Activated naive CD4-positive, alpha-beta T cell treated with anti-CD3 and anti-CD28 coated beads, Interleukin-2, amount 10 ng/mL, durations not matched to agents 7 days and 5 days (primary cell): Measurements from ENCODE around the gene ARHGDIG.
"Not testable (repeated sequence)": the region's sequence is repeated elsewhere in the genome, so short reads cannot be mapped to it uniquely, and the experiment has no call there.

Source experiments
- CTCF ChIA-PET: fragments of 350-600 bp; sonication (Branson Sonifier 250); formaldehyde crosslinking; loops from one replicate; lab custom pipeline; 2021; ENCODE audit warnings: antibody characterized with exemption; lab: Charles Lee
- DNase-seq: peaks from one replicate; pipeline ENCODE4 v3.0.0-alpha.2; 2020
- H3K27ac Mint-ChIP-seq: one replicate; pipeline ENCODE4 v1.8.0; 2021; ENCODE audit warnings: mild to moderate bottlenecking, moderate library complexity, mixed read lengths
- H3K27me3 Mint-ChIP-seq: one replicate; pipeline ENCODE4 v1.8.0; 2021; ENCODE audit warnings: mild to moderate bottlenecking, mixed read lengths
- H3K36me3 Mint-ChIP-seq: one replicate; pipeline ENCODE4 v1.8.0; 2021; ENCODE audit warnings: mixed read lengths
- H3K4me1 Mint-ChIP-seq: one replicate; pipeline ENCODE4 v1.8.0; 2021; ENCODE audit warnings: mixed read lengths
- H3K4me3 Mint-ChIP-seq: one replicate; pipeline ENCODE4 v1.8.0; 2021; ENCODE audit warnings: mild to moderate bottlenecking, moderate library complexity, mixed read lengths
- H3K9me3 Mint-ChIP-seq: one replicate; pipeline ENCODE4 v1.8.0; 2021; ENCODE audit warnings: mixed read lengths

Gene ARHGDIG

GRCh38 chr16:258091-258490, 22.3 kb upstream of the ARHGDIG start:
- DNase-seq, H3K27me3 Mint-ChIP-seq, H3K27ac Mint-ChIP-seq, CTCF ChIA-PET, H3K9me3 Mint-ChIP-seq, H3K4me3 Mint-ChIP-seq: not testable (repeated sequence)
- Mint-ChIP-seq H3K4me1 (peaks cover 26% of the 10 kb centered on the region), H3K36me3 (peaks cover 17% of the 10 kb centered on the region)

- Mint-ChIP-seq H3K4me3 (no peak overlapping the region), H3K4me1 (peaks cover 17% of the 10 kb centered on the region), H3K27me3 (no peaks in the 10 kb centered on the region), H3K36me3 (peaks cover 16% of the 10 kb centered on the region), H3K27ac (no peak overlapping the region), H3K9me3 (no peaks in the 10 kb centered on the region)
- CTCF ChIA-PET, result no interaction called here
- DNase-seq, result no peak
These were observed 21.2 kb upstream of the ARHGDIG start for GRCh38 chr16:259226-259625.

- Mint-ChIP-seq H3K9me3 (no peaks in the 10 kb centered on the region), H3K27ac (no peak overlapping the region), H3K27me3 (no peaks in the 10 kb centered on the region), H3K4me1 (peaks cover 13% of the 10 kb centered on the region), H3K36me3 (peaks cover 14% of the 10 kb centered on the region), H3K4me3 (no peak overlapping the region)
- CTCF ChIA-PET, result no interaction called here
- DNase-seq, result no peak
These were observed 20.6 kb upstream of the ARHGDIG start for GRCh38 chr16:259814-260253.

GRCh38 chr16:260326-260725, 20.1 kb upstream of the ARHGDIG start:
- CTCF ChIA-PET, result no interaction called here
- no peak overlapping the region for H3K4me3 Mint-ChIP-seq
- peaks cover 9% of the 10 kb centered on the region for H3K4me1 Mint-ChIP-seq
- no peak for DNase-seq
- H3K36me3 Mint-ChIP-seq, result peaks cover 12% of the 10 kb centered on the region
- H3K27me3 Mint-ChIP-seq, result no peaks in the 10 kb centered on the region
- H3K9me3 Mint-ChIP-seq, result no peaks in the 10 kb centered on the region
- H3K27ac Mint-ChIP-seq, result no peak overlapping the region

GRCh38 chr16:261031-261691, 19.2 kb upstream of the ARHGDIG start:
- H3K27ac Mint-ChIP-seq, result no peak overlapping the region
- no peak overlapping the region for H3K4me3 Mint-ChIP-seq
- CTCF ChIA-PET, result no interaction called here
- H3K27me3 Mint-ChIP-seq, result no peaks in the 10 kb centered on the region
- peaks cover 1% of the 10 kb centered on the region for H3K4me1 Mint-ChIP-seq
- peaks cover 7% of the 10 kb centered on the region for H3K36me3 Mint-ChIP-seq
- H3K9me3 Mint-ChIP-seq, result no peaks in the 10 kb centered on the region
- DNase-seq, result no peak

GRCh38 chr16:262121-262745, 18.2 kb upstream of the ARHGDIG start:
- DNase-seq, result no peak
- no peaks in the 10 kb centered on the region for H3K27me3 Mint-ChIP-seq
- no peak overlapping the region for H3K4me3 Mint-ChIP-seq
- no peaks in the 10 kb centered on the region for H3K4me1 Mint-ChIP-seq
- H3K27ac Mint-ChIP-seq, result no peak overlapping the region
- no peaks in the 10 kb centered on the region for H3K9me3 Mint-ChIP-seq
- H3K36me3 Mint-ChIP-seq, result peaks cover 6% of the 10 kb centered on the region
- CTCF ChIA-PET, result no interaction called here

GRCh38 chr16:263182-263774, 17.1 kb upstream of the ARHGDIG start:
- H3K9me3 Mint-ChIP-seq, result peaks cover 8% of the 10 kb centered on the region
- no peaks in the 10 kb centered on the region for H3K27me3 Mint-ChIP-seq
- no peak overlapping the region for H3K27ac Mint-ChIP-seq
- H3K4me1 Mint-ChIP-seq, result no peaks in the 10 kb centered on the region
- H3K4me3 Mint-ChIP-seq, result no peak overlapping the region
- H3K36me3 Mint-ChIP-seq, result peaks cover 6% of the 10 kb centered on the region
- DNase-seq, result no peak
- CTCF ChIA-PET, result no interaction called here

- H3K4me3 Mint-ChIP-seq, result no peak overlapping the region
- CTCF ChIA-PET, result no interaction called here
- DNase-seq, result no peak
- no peaks in the 10 kb centered on the region for H3K27me3 Mint-ChIP-seq
- H3K27ac Mint-ChIP-seq, result no peak overlapping the region
- peaks cover 8% of the 10 kb centered on the region for H3K9me3 Mint-ChIP-seq
- peaks cover 6% of the 10 kb centered on the region for H3K36me3 Mint-ChIP-seq
- H3K4me1 Mint-ChIP-seq, result no peaks in the 10 kb centered on the region
These were observed 16.4 kb upstream of the ARHGDIG start for GRCh38 chr16:263944-264343.

- Mint-ChIP-seq H3K36me3 (peaks cover 6% of the 10 kb centered on the region), H3K27me3 (no peaks in the 10 kb centered on the region), H3K4me3 (no peak overlapping the region), H3K27ac (no peak overlapping the region), H3K4me1 (no peaks in the 10 kb centered on the region), H3K9me3 (peaks cover 8% of the 10 kb centered on the region)
- DNase-seq, result no peak
- CTCF ChIA-PET, result no interaction called here
These were observed 15.9 kb upstream of the ARHGDIG start for GRCh38 chr16:264440-264951.

- peaks cover 6% of the 10 kb centered on the region for H3K36me3 Mint-ChIP-seq
- no peak for DNase-seq
- no peaks in the 10 kb centered on the region for H3K4me1 Mint-ChIP-seq
- CTCF ChIA-PET, result no interaction called here
- peaks cover 6% of the 10 kb centered on the region for H3K27me3 Mint-ChIP-seq
- peaks cover 8% of the 10 kb centered on the region for H3K9me3 Mint-ChIP-seq
- no peak overlapping the region for H3K27ac Mint-ChIP-seq
- H3K4me3 Mint-ChIP-seq, result no peak overlapping the region
These were observed 15.3 kb upstream of the ARHGDIG start for GRCh38 chr16:265002-265529.

GRCh38 chr16:265711-266110, 14.7 kb upstream of the ARHGDIG start:
- H3K4me1 Mint-ChIP-seq, result no peaks in the 10 kb centered on the region
- H3K36me3 Mint-ChIP-seq, result peaks cover 2% of the 10 kb centered on the region
- no peak overlapping the region for H3K27ac Mint-ChIP-seq
- DNase-seq, result no peak
- H3K4me3 Mint-ChIP-seq, result no peak overlapping the region
- H3K9me3 Mint-ChIP-seq, result peaks cover 8% of the 10 kb centered on the region
- H3K27me3 Mint-ChIP-seq, result peaks cover 7% of the 10 kb centered on the region
- CTCF ChIA-PET, result no interaction called here

GRCh38 chr16:266258-267164, 13.9 kb upstream of the ARHGDIG start:
- no peak for DNase-seq
- H3K27me3 Mint-ChIP-seq, result peaks cover 7% of the 10 kb centered on the region
- no peaks in the 10 kb centered on the region for H3K4me1 Mint-ChIP-seq
- CTCF ChIA-PET, result no interaction called here
- no peak overlapping the region for H3K27ac Mint-ChIP-seq
- no peak overlapping the region for H3K4me3 Mint-ChIP-seq
- H3K36me3 Mint-ChIP-seq, result peaks cover 2% of the 10 kb centered on the region
- H3K9me3 Mint-ChIP-seq, result peaks cover 8% of the 10 kb centered on the region

GRCh38 chr16:267562-267961, 12.8 kb upstream of the ARHGDIG start:
- H3K36me3 Mint-ChIP-seq, DNase-seq, H3K4me3 Mint-ChIP-seq, H3K27ac Mint-ChIP-seq, H3K9me3 Mint-ChIP-seq, H3K4me1 Mint-ChIP-seq, CTCF ChIA-PET: not testable (repeated sequence)
- peaks cover 14% of the 10 kb centered on the region for H3K27me3 Mint-ChIP-seq
